WTC11 (cell line): ENCODE data around the gene ZCCHC24. TPM values are rescaled to one million over a fixed set of nuclear protein-coding genes. Genes with fewer than 3 reads are reported as not detected.

Experiments
- ATAC-seq: fragments of 200-7000 bp; cut with Tn5 transposase; 2 replicates; pipeline ENCODE4 v1.10.0; 2021; ENCODE audit warnings: mild to moderate bottlenecking, moderate library complexity
- CTCF ChIA-PET: fragments of 300-600 bp; sonication (Branson Sonifier 250); formaldehyde crosslinking; loops from one replicate; lab custom pipeline; 2021; ENCODE audit warnings: antibody characterized with exemption; lab: Charles Lee
- POLR2A ChIA-PET: fragments of 350-600 bp; sonication (Branson Sonifier 250); formaldehyde crosslinking; loops from one replicate; lab custom pipeline; 2021; ENCODE audit warnings: antibody characterized with exemption; lab: Charles Lee
- DNase-seq: peaks from one replicate; pipeline ENCODE4 v3.0.0; 2021; ENCODE audit warnings: low spot score
- H3K27ac Mint-ChIP-seq: 2 replicates; pipeline ENCODE4 v1.8.0; 2021; ENCODE audit warnings: mixed read lengths
- H3K27me3 Mint-ChIP-seq: 2 replicates; pipeline ENCODE4 v1.8.0; 2021; ENCODE audit warnings: low read depth, mild to moderate bottlenecking, moderate library complexity, mixed read lengths
- H3K36me3 Mint-ChIP-seq: 2 replicates; pipeline ENCODE4 v1.8.0; 2021; ENCODE audit warnings: mixed read lengths
- H3K4me1 Mint-ChIP-seq: 2 replicates; pipeline ENCODE4 v1.8.0; 2022; ENCODE audit warnings: mixed read lengths
- H3K4me3 Mint-ChIP-seq: 2 replicates; pipeline ENCODE4 v1.8.0; 2021; ENCODE audit warnings: mild to moderate bottlenecking, moderate library complexity, mixed read lengths
- H3K9me3 Mint-ChIP-seq: 2 replicates; pipeline ENCODE4 v1.8.0; 2021; ENCODE audit warnings: mixed read lengths
- CDX4 ChIP-seq: fragments of 250-450 bp; sonication (Bioruptor Pico); IDR thresholded peaks from 2 replicates; pipeline ENCODE4 v1.9.0; 2021; ENCODE audit warnings: moderate library complexity, mild to moderate bottlenecking, inconsistent platforms, borderline replicate concordance
- E2F4 ChIP-seq: sonication (generic); formaldehyde crosslinking; IDR thresholded peaks from 2 replicates; pipeline ENCODE4 v1.8.1; 2022; ENCODE audit warnings: low read depth, mild to moderate bottlenecking, moderate library complexity, missing genetic modification reagents, borderline replicate concordance
- EMX1 ChIP-seq: fragments of 250-450 bp; sonication (Bioruptor Pico); IDR thresholded peaks from 2 replicates; pipeline ENCODE4 v1.8.0; 2021; ENCODE audit warnings: mild to moderate bottlenecking
- FOXP4 ChIP-seq: sonication (generic); formaldehyde crosslinking; IDR thresholded peaks from 2 replicates; pipeline ENCODE4 v1.8.0; 2022; ENCODE audit warnings: mild to moderate bottlenecking, missing genetic modification reagents
- GABPB1 ChIP-seq: sonication (generic); formaldehyde crosslinking; IDR thresholded peaks from 2 replicates; pipeline ENCODE4 v1.8.1; 2023; ENCODE audit warnings: mild to moderate bottlenecking, missing genetic modification reagents
- GTF2I ChIP-seq: fragments of 250-450 bp; sonication (Bioruptor Pico); conservative IDR thresholded peaks from 2 replicates; pipeline ENCODE4 v1.4.0; 2021; ENCODE audit warnings: mild to moderate bottlenecking
- MYBL2 ChIP-seq: sonication (generic); formaldehyde crosslinking; IDR thresholded peaks from 2 replicates; pipeline ENCODE4 v1.8.1; 2023; ENCODE audit warnings: mild to moderate bottlenecking, moderate library complexity, missing genetic modification reagents
- NFATC4 ChIP-seq: fragments of 250-450 bp; sonication (Bioruptor Pico); IDR thresholded peaks from 2 replicates; pipeline ENCODE4 v1.9.0; 2021; ENCODE audit warnings: mild to moderate bottlenecking
- PREB ChIP-seq: sonication (generic); formaldehyde crosslinking; IDR thresholded peaks from 2 replicates; pipeline ENCODE4 v1.8.1; 2022; ENCODE audit warnings: mild to moderate bottlenecking, missing genetic modification reagents, moderate library complexity, borderline replicate concordance
- RORB ChIP-seq: fragments of 250-450 bp; sonication (Bioruptor Pico); IDR thresholded peaks from 2 replicates; pipeline ENCODE4 v1.9.0; 2021; ENCODE audit warnings: mild to moderate bottlenecking
- SMAD4 ChIP-seq: sonication (generic); formaldehyde crosslinking; IDR thresholded peaks from 2 replicates; pipeline ENCODE4 v1.8.0; 2022; ENCODE audit warnings: mild to moderate bottlenecking, missing genetic modification reagents
- SP1 ChIP-seq: sonication (generic); formaldehyde crosslinking; conservative IDR thresholded peaks from 2 replicates; pipeline ENCODE4 v1.8.1; 2022; ENCODE audit warnings: missing genetic modification reagents
- TCF7 ChIP-seq: sonication (generic); formaldehyde crosslinking; IDR thresholded peaks from 2 replicates; pipeline ENCODE4 v1.8.0; 2022; ENCODE audit warnings: mild to moderate bottlenecking, low read depth, missing genetic modification reagents, moderate library complexity
- USF2 ChIP-seq: sonication (generic); formaldehyde crosslinking; IDR thresholded peaks from 2 replicates; pipeline ENCODE4 v1.8.1; 2023; ENCODE audit warnings: mild to moderate bottlenecking, missing genetic modification reagents, moderate library complexity
- ZBTB43 ChIP-seq: sonication (generic); formaldehyde crosslinking; IDR thresholded peaks from 2 replicates; pipeline ENCODE4 v1.8.1; 2023; ENCODE audit warnings: mild to moderate bottlenecking, missing genetic modification reagents
- ZNF532 ChIP-seq: fragments of 250-450 bp; sonication (Bioruptor Pico); IDR thresholded peaks from 2 replicates; pipeline ENCODE4 v1.9.0; 2021; ENCODE audit warnings: mild to moderate bottlenecking, borderline replicate concordance
- ZNF671 ChIP-seq: fragments of 250-450 bp; sonication (Bioruptor Pico); IDR thresholded peaks from 2 replicates; pipeline ENCODE4 v1.8.0; 2021; ENCODE audit warnings: mild to moderate bottlenecking
- total RNA-seq: library from RNA; stranded (reverse); gene quantifications from 3 replicates; pipeline ENCODE4 v1.2.3, GENCODE V29; 2021

ZCCHC24 gene
- total RNA-seq, 1 experiment from 2014 or later, result 7.7 TPM

- ChIA-PET CTCF (no interaction called here), POLR2A (interaction anchor here (0.6 kb wide), 1 partner anchor 12 kb away, joined by 3 read pairs; no protein-coding TSS in a partner anchor)
- Mint-ChIP-seq H3K9me3 (peaks cover 19% of the 10 kb centered on the region), H3K27ac (no peak overlapping the region), H3K27me3 (peaks cover 11% of the 10 kb centered on the region), H3K4me1 (no peaks in the 10 kb centered on the region), H3K36me3 (peaks cover 21% of the 10 kb centered on the region), H3K4me3 (no peak overlapping the region)
- DNase-seq (no peak), ATAC-seq (no peak)
- TF ChIP-seq USF2 (CRISPR knock-in tag), result no peak
- TF ChIP-seq EMX1, result no peak
- no peak for TF ChIP-seq SMAD4 (CRISPR knock-in tag)
- no peak for TF ChIP-seq ZNF671 (CRISPR knock-in tag)
- no peak for TF ChIP-seq FOXP4 (CRISPR knock-in tag)
- TF ChIP-seq NFATC4 (CRISPR knock-in tag), result no peak
- TF ChIP-seq CDX4 (CRISPR knock-in tag), result no peak
Observed at GRCh38 chr10:79359816-79360498, 85.5 kb downstream of the ZCCHC24 start.

GRCh38 chr10:79358811-79359210, 86.6 kb downstream of the ZCCHC24 start:
- Mint-ChIP-seq H3K4me3 (no peak overlapping the region), H3K27me3 (peaks cover 2% of the 10 kb centered on the region), H3K4me1 (no peaks in the 10 kb centered on the region)
- no peak for ATAC-seq
- no peak for TF ChIP-seq ZBTB43 (CRISPR knock-in tag)
- TF ChIP-seq GTF2I, result no peak
- TF ChIP-seq TCF7 (CRISPR knock-in tag), result no peak
- no peak for TF ChIP-seq RORB
- no peak for TF ChIP-seq E2F4 (CRISPR knock-in tag)
- no peak for TF ChIP-seq GABPB1 (CRISPR knock-in tag)
- TF ChIP-seq MYBL2 (CRISPR knock-in tag), result no peak
- no peak for TF ChIP-seq SP1
- no peak for TF ChIP-seq ZNF532
- TF ChIP-seq PREB (CRISPR knock-in tag), result no peak
- TF ChIP-seq, all 79 proteins: peak for 0
- Mint-ChIP-seq H3K9me3 (peaks cover 19% of the 10 kb centered on the region), H3K27ac (no peak overlapping the region), H3K36me3 (peaks cover 32% of the 10 kb centered on the region)
- CTCF ChIA-PET, result interaction anchor here (0.7 to 3.1 kb wide), 5 partner anchors 8 to 129 kb away, joined by 4 to 21 read pairs (median 6); partner anchors contain the start of gene PPIF
- DNase-seq, result no peak
- POLR2A ChIA-PET, result no interaction called here
